WTC11 (cell line): ENCODE data around the gene WWC1.

Experiments used
- JUN ChIP-seq: sonication (generic); formaldehyde crosslinking; IDR thresholded peaks from 2 replicates; pipeline ENCODE4 v1.8.0; 2023; ENCODE audit warnings: mild to moderate bottlenecking, missing genetic modification reagents
- NFE2L1 ChIP-seq: sonication (generic); formaldehyde crosslinking; IDR thresholded peaks from 2 replicates; pipeline ENCODE4 v1.8.1; 2023; ENCODE audit warnings: missing genetic modification reagents
- SP1 ChIP-seq: sonication (generic); formaldehyde crosslinking; conservative IDR thresholded peaks from 2 replicates; pipeline ENCODE4 v1.8.1; 2022; ENCODE audit warnings: missing genetic modification reagents
- ZNF232 ChIP-seq: sonication (generic); formaldehyde crosslinking; IDR thresholded peaks from 2 replicates; pipeline ENCODE4 v1.8.0; 2022; ENCODE audit warnings: mild to moderate bottlenecking, missing genetic modification reagents
- ZNF263 ChIP-seq: sonication (generic); formaldehyde crosslinking; IDR thresholded peaks from 2 replicates; pipeline ENCODE4 v1.8.1; 2022; ENCODE audit warnings: low read depth, mild to moderate bottlenecking, moderate library complexity, missing genetic modification reagents
- TF ChIP-seq, protein P1 (sequence below): sonication (generic); formaldehyde crosslinking; conservative IDR thresholded peaks from 2 replicates; pipeline ENCODE4 v1.8.1; 2022; ENCODE audit warnings: mild to moderate bottlenecking, missing genetic modification reagents
- TF ChIP-seq, protein P2 (sequence below): sonication (generic); formaldehyde crosslinking; IDR thresholded peaks from 2 replicates; pipeline ENCODE4 v1.8.1; 2022; ENCODE audit warnings: low read depth, mild to moderate bottlenecking, moderate library complexity, missing genetic modification reagents, borderline replicate concordance
- TF ChIP-seq, protein P3 (sequence below): fragments of 200-600 bp; IDR thresholded peaks from 2 replicates; pipeline ENCODE4 v1.8.0; 2022; ENCODE audit warnings: antibody characterized with exemption
- TF ChIP-seq, protein P4 (sequence below): sonication (generic); formaldehyde crosslinking; IDR thresholded peaks from 2 replicates; pipeline ENCODE4 v1.8.1; 2023; ENCODE audit warnings: mild to moderate bottlenecking, moderate library complexity, missing genetic modification reagents
- TF ChIP-seq, protein P5 (sequence below): fragments of 250-450 bp; sonication (Bioruptor Pico); IDR thresholded peaks from 2 replicates; pipeline ENCODE4 v1.9.0; 2021; ENCODE audit warnings: moderate library complexity, mild to moderate bottlenecking, inconsistent platforms, borderline replicate concordance
- TF ChIP-seq, protein P6 (sequence below): sonication (generic); formaldehyde crosslinking; IDR thresholded peaks from 2 replicates; pipeline ENCODE4 v1.8.1; 2023; ENCODE audit warnings: mild to moderate bottlenecking, missing genetic modification reagents, moderate library complexity
- TF ChIP-seq, protein P7 (sequence below): sonication (generic); formaldehyde crosslinking; IDR thresholded peaks from 2 replicates; pipeline ENCODE4 v1.8.1; 2023; ENCODE audit warnings: mild to moderate bottlenecking, missing genetic modification reagents, borderline replicate concordance

DNA sequence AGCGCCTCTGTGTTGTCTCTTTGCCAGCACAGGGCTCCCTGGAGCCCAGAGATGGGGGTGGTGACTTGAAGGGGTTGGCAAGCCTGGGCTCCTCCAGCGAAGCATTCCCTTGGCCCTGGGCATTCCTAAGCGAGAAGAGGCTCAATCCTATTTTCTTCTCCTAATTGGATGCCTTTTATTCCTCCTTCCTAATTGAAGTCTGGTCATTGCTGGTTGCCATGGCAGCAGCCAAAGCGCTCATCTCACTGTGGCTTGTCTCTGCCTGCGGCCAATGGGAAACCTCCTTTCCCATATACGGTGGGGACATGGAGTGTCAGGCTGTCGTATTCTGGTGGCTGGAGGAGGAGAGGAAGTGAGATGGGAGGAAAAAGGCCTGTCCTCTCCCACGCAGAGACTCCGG is 142.6 kb downstream of the WWC1 start:
- TF ChIP-seq, protein P1, sequence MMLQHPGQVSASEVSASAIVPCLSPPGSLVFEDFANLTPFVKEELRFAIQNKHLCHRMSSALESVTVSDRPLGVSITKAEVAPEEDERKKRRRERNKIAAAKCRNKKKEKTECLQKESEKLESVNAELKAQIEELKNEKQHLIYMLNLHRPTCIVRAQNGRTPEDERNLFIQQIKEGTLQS = no peak
- TF ChIP-seq, protein P2, sequence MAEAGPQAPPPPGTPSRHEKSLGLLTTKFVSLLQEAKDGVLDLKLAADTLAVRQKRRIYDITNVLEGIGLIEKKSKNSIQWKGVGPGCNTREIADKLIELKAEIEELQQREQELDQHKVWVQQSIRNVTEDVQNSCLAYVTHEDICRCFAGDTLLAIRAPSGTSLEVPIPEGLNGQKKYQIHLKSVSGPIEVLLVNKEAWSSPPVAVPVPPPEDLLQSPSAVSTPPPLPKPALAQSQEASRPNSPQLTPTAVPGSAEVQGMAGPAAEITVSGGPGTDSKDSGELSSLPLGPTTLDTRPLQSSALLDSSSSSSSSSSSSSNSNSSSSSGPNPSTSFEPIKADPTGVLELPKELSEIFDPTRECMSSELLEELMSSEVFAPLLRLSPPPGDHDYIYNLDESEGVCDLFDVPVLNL (CRISPR knock-in tag) = no peak
- TF ChIP-seq, protein P3, sequence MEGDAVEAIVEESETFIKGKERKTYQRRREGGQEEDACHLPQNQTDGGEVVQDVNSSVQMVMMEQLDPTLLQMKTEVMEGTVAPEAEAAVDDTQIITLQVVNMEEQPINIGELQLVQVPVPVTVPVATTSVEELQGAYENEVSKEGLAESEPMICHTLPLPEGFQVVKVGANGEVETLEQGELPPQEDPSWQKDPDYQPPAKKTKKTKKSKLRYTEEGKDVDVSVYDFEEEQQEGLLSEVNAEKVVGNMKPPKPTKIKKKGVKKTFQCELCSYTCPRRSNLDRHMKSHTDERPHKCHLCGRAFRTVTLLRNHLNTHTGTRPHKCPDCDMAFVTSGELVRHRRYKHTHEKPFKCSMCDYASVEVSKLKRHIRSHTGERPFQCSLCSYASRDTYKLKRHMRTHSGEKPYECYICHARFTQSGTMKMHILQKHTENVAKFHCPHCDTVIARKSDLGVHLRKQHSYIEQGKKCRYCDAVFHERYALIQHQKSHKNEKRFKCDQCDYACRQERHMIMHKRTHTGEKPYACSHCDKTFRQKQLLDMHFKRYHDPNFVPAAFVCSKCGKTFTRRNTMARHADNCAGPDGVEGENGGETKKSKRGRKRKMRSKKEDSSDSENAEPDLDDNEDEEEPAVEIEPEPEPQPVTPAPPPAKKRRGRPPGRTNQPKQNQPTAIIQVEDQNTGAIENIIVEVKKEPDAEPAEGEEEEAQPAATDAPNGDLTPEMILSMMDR = no peak
- TF ChIP-seq ZNF263 (CRISPR knock-in tag) (no peak), SP1 (CRISPR knock-in tag) (no peak), JUN (CRISPR knock-in tag) (no peak), NFE2L1 (CRISPR knock-in tag) (no peak), ZNF232 (CRISPR knock-in tag) (no peak)
- TF ChIP-seq, protein P4, sequence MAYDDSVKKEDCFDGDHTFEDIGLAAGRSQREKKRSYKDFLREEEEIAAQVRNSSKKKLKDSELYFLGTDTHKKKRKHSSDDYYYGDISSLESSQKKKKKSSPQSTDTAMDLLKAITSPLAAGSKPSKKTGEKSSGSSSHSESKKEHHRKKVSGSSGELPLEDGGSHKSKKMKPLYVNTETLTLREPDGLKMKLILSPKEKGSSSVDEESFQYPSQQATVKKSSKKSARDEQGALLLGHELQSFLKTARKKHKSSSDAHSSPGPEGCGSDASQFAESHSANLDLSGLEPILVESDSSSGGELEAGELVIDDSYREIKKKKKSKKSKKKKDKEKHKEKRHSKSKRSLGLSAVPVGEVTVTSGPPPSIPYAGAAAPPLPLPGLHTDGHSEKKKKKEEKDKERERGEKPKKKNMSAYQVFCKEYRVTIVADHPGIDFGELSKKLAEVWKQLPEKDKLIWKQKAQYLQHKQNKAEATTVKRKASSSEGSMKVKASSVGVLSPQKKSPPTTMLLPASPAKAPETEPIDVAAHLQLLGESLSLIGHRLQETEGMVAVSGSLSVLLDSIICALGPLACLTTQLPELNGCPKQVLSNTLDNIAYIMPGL = no peak
- TF ChIP-seq, protein P5, sequence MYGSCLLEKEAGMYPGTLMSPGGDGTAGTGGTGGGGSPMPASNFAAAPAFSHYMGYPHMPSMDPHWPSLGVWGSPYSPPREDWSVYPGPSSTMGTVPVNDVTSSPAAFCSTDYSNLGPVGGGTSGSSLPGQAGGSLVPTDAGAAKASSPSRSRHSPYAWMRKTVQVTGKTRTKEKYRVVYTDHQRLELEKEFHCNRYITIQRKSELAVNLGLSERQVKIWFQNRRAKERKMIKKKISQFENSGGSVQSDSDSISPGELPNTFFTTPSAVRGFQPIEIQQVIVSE (CRISPR knock-in tag) = no peak
- TF ChIP-seq, protein P6, sequence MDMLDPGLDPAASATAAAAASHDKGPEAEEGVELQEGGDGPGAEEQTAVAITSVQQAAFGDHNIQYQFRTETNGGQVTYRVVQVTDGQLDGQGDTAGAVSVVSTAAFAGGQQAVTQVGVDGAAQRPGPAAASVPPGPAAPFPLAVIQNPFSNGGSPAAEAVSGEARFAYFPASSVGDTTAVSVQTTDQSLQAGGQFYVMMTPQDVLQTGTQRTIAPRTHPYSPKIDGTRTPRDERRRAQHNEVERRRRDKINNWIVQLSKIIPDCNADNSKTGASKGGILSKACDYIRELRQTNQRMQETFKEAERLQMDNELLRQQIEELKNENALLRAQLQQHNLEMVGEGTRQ (CRISPR knock-in tag) = no peak
- TF ChIP-seq, protein P7, sequence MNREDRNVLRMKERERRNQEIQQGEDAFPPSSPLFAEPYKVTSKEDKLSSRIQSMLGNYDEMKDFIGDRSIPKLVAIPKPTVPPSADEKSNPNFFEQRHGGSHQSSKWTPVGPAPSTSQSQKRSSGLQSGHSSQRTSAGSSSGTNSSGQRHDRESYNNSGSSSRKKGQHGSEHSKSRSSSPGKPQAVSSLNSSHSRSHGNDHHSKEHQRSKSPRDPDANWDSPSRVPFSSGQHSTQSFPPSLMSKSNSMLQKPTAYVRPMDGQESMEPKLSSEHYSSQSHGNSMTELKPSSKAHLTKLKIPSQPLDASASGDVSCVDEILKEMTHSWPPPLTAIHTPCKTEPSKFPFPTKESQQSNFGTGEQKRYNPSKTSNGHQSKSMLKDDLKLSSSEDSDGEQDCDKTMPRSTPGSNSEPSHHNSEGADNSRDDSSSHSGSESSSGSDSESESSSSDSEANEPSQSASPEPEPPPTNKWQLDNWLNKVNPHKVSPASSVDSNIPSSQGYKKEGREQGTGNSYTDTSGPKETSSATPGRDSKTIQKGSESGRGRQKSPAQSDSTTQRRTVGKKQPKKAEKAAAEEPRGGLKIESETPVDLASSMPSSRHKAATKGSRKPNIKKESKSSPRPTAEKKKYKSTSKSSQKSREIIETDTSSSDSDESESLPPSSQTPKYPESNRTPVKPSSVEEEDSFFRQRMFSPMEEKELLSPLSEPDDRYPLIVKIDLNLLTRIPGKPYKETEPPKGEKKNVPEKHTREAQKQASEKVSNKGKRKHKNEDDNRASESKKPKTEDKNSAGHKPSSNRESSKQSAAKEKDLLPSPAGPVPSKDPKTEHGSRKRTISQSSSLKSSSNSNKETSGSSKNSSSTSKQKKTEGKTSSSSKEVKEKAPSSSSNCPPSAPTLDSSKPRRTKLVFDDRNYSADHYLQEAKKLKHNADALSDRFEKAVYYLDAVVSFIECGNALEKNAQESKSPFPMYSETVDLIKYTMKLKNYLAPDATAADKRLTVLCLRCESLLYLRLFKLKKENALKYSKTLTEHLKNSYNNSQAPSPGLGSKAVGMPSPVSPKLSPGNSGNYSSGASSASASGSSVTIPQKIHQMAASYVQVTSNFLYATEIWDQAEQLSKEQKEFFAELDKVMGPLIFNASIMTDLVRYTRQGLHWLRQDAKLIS (CRISPR knock-in tag) = no peak
